Epidermal melanocyte (primary cell): Measurements from ENCODE around the gene BCORL1.

Source experiments
- DNase-seq: peaks from one replicate; pipeline ENCODE4 v3.0.0; 2011; ENCODE audit warnings: low spot score; ENCODE audit not compliant: insufficient read length

The BCORL1 gene

DNA sequence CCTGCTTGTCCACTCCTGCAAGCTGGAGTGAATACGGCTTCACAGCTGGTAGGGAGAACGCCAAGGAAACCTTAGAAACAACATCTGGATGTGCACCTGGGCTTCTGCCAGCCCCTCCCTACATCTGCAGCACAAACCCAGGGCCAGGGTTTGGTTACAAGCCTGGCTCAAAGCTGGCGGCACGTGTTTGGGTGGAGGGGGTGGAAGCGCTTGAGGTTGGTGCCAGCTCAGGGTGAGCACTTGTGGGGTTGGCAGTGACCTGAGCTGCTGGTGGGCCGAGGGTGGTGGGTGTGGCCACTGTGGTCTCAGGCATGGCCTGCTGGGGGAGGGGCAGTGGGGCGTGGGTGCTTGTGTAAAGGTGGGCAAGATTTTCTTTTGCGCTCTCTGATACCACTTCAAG lies 112.3 kb downstream of the BCORL1 start:
- DNase-seq: no peak

- DNase-seq: no peak
Measured at GRCh38 chrX:130095249-130096030, 113.0 kb downstream of the BCORL1 start.

- no peak for DNase-seq
Measured at GRCh38 chrX:130097507-130098209, 115.2 kb downstream of the BCORL1 start.

- DNase-seq: no peak
Measured at GRCh38 chrX:130098210-130098552, 115.7 kb downstream of the BCORL1 start.

DNA sequence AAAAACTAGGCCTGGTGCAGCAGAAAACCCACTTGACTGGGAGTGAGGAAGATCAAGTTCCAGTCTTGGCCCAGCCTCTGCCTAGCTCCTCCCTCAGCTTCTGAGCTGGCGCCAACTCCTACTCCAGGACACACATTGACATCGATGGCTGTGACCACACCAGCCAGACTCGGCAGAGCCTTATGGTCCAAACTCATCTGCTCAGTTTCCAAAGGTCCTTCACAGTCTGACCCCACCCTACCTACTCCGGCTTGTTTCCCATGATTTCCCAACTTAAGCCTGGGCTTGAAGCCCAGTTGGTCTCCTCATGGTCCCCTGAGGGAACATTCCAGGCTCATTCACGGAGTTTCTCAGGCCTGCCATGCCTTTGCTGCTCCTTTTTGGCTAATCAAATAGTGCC lies 117.7 kb downstream of the BCORL1 start:
- DNase-seq: no peak

DNA sequence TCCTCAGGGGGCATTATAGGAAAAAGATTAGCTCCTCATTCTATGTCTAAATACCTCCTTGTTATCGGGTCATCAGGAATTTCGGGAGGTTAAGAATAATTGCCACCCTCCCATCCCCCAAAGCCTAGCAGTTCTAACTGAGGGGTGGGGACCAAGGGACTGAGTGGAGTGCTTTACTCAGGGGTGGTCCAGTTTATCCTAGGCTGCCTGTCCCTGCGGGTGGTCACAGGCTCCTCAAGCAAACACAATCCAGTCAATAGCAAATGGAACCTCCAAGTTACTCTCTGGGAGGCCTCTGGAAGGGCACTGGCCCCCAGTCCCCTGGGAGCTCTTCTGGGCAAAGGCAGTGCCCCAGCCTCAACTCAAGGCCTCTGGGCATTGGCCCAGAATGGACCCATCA lies 121.2 kb downstream of the BCORL1 start:
- DNase-seq: no peak

DNA sequence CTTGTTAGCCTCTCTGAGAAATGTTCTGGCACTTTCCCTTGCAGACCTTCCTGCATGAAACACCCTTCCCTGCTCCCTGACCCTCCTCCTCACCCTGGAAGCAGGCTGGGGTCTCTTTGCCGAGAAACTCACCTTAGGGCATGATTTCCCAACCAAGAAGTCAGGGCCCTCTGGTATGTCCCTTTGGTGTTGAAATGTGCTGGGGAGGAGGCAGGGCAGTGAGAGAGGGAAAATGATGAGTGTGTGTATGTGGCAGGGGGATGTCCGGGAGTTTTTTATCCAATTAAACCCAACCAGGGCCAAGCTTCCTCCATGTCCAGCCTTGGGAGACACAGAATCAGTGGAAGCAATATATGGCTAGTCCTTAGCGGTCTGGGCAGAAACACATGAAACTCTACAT lies 122.8 kb downstream of the BCORL1 start:
- no peak for DNase-seq

DNA sequence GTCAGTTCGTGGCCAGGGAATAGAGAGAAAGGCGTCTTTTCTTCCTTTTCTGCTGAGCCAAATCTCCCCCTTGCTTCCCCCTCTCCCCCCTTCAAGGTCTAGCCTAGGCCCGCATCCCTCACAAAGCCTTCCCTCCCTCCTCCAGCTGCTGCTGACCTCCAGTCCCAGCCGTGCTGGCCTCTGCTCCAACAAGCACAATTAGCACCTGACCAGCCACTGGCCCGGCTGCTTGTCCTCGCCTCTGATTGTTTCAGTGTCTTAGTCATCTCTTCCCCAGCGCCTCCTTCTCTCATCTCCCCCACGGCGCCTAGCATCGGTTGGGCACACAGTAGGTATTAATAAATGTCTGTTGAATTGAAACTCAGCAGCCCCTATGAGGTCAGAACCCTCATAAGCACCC lies 123.6 kb downstream of the BCORL1 start:
- no peak for DNase-seq
